GM06990 (cell line): ENCODE results near the gene JTB.
A peak's percentile ranks its signal among the peaks of the same experiment; 100 is the strongest.

Experiments
- DNase-seq: peaks from one replicate; pipeline ENCODE4 v3.0.0-alpha.2; 2011; ENCODE audit not compliant: insufficient read length; ENCODE audit errors: extremely low read depth
- H3K27me3 ChIP-seq: replicated peaks from 2 replicates; pipeline ENCODE4 v1.6.0; 2011; ENCODE audit warnings: low read length; ENCODE audit not compliant: control insufficient read depth, insufficient read depth
- H3K36me3 ChIP-seq: 2 replicates; pipeline ENCODE4 v1.5.1; 2011; ENCODE audit warnings: low read length; ENCODE audit not compliant: control insufficient read depth, insufficient read depth
- H3K4me3 ChIP-seq: replicated peaks from 2 replicates; pipeline ENCODE4 v1.5.1; 2011; ENCODE audit warnings: low read depth, mild to moderate bottlenecking, control low read depth, low read length
- CTCF ChIP-seq: IDR thresholded peaks from 2 replicates; pipeline ENCODE4 v1.5.1; 2011; ENCODE audit warnings: low read length, control low read depth, mild to moderate bottlenecking, inconsistent platforms; ENCODE audit not compliant: insufficient read depth, poor library complexity, severe bottlenecking

JTB gene

GRCh38 chr1:153945795-153946621 is 31.5 kb downstream of the JTB start:
- Histone ChIP-seq H3K4me3 (peak overlapping the region; percentile 79), H3K27me3 (no peaks in the 10 kb centered on the region), H3K36me3 (peaks cover 26% of the 10 kb centered on the region)
- no peak for TF ChIP-seq CTCF
- DNase-seq = peak; percentile 95

GRCh38 chr1:153945131-153945794 is 32.2 kb downstream of the JTB start:
- peak; percentile 69 for DNase-seq
- peaks cover 34% of the 10 kb centered on the region for H3K36me3 ChIP-seq
- TF ChIP-seq CTCF = no peak
- H3K27me3 ChIP-seq = no peaks in the 10 kb centered on the region
- H3K4me3 ChIP-seq = peak overlapping the region; percentile 79

- H3K4me3 ChIP-seq = peak overlapping the region; percentile 79
- no peak for TF ChIP-seq CTCF
- DNase-seq = no peak
- H3K27me3 ChIP-seq = no peaks in the 10 kb centered on the region
- H3K36me3 ChIP-seq = peaks cover 38% of the 10 kb centered on the region
Observed at GRCh38 chr1:153944827-153945117, 32.7 kb downstream of the JTB start.

- DNase-seq = no peak
- Histone ChIP-seq H3K4me3 (peak overlapping the region; percentile 79), H3K27me3 (no peaks in the 10 kb centered on the region), H3K36me3 (peaks cover 41% of the 10 kb centered on the region)
- no peak for TF ChIP-seq CTCF
Observed at GRCh38 chr1:153944005-153944826, 33.3 kb downstream of the JTB start.

- TF ChIP-seq CTCF = no peak
- no peak for DNase-seq
- H3K4me3 ChIP-seq = no peak overlapping the region
- H3K36me3 ChIP-seq = peaks cover 36% of the 10 kb centered on the region
- no peaks in the 10 kb centered on the region for H3K27me3 ChIP-seq
Observed at GRCh38 chr1:153942766-153943549, 34.5 kb downstream of the JTB start.
